ENCODE measurements around the gene CCDC102B.
"Not testable (repeated sequence)": the region's sequence is repeated elsewhere in the genome, so short reads cannot be mapped to it uniquely, and the experiment has no call there.

CCDC102B gene

GRCh38 chr18:68915061-68915460 lies 117.2 kb downstream of the CCDC102B start:
- no peak for DNase-seq

- DNase-seq = no peak
These were observed 118.9 kb downstream of the CCDC102B start for GRCh38 chr18:68916734-68917133.

- DNase-seq = no peak
These were observed 120.3 kb downstream of the CCDC102B start for GRCh38 chr18:68918216-68918615.

GRCh38 chr18:68919900-68920299 lies 122.0 kb downstream of the CCDC102B start:
- no peak for DNase-seq

GRCh38 chr18:68922392-68922791 lies 124.5 kb downstream of the CCDC102B start:
- DNase-seq = no peak

GRCh38 chr18:68925268-68925667 lies 127.4 kb downstream of the CCDC102B start:
- no peak for DNase-seq

- DNase-seq = no peak
These were observed 131.1 kb downstream of the CCDC102B start for GRCh38 chr18:68928762-68929675.

- no peak for DNase-seq
These were observed 137.8 kb downstream of the CCDC102B start for GRCh38 chr18:68935686-68936085.

GRCh38 chr18:68937029-68937599 lies 139.2 kb downstream of the CCDC102B start:
- no peak for DNase-seq

- no peak for DNase-seq
These were observed 142.2 kb downstream of the CCDC102B start for GRCh38 chr18:68940039-68940438.

GRCh38 chr18:68940754-68941153 lies 142.9 kb downstream of the CCDC102B start:
- no peak for DNase-seq

GRCh38 chr18:68942230-68942629 lies 144.3 kb downstream of the CCDC102B start:
- no peak for DNase-seq

GRCh38 chr18:68943861-68944260 lies 146.0 kb downstream of the CCDC102B start:
- not testable (repeated sequence) for DNase-seq

- DNase-seq = no peak
These were observed 146.4 kb downstream of the CCDC102B start for GRCh38 chr18:68944330-68944729.

GRCh38 chr18:68944826-68945225 lies 146.9 kb downstream of the CCDC102B start:
- no peak for DNase-seq

- no peak for DNase-seq
These were observed 150.7 kb downstream of the CCDC102B start for GRCh38 chr18:68948622-68949021.

- no peak for DNase-seq
These were observed 156.9 kb downstream of the CCDC102B start for GRCh38 chr18:68954738-68955137.

- DNase-seq = no peak
These were observed 158.8 kb downstream of the CCDC102B start for GRCh38 chr18:68956650-68957049.

- DNase-seq = no peak
These were observed 162.5 kb downstream of the CCDC102B start for GRCh38 chr18:68960355-68960754.

GRCh38 chr18:68962623-68963022 lies 164.7 kb downstream of the CCDC102B start:
- no peak for DNase-seq

GRCh38 chr18:68965817-68966216 lies 167.9 kb downstream of the CCDC102B start:
- DNase-seq = no peak

GRCh38 chr18:68969027-68969426 lies 171.1 kb downstream of the CCDC102B start:
- no peak for DNase-seq

- DNase-seq = no peak
These were observed 174.3 kb downstream of the CCDC102B start for GRCh38 chr18:68972176-68972575.

GRCh38 chr18:68979737-68980136 lies 181.9 kb downstream of the CCDC102B start:
- no peak for DNase-seq

Measured in fibroblast of skin of right quadriceps (primary cell).